Activated CD8-positive, alpha-beta memory T cell treated with anti-CD3 and anti-CD28 coated beads for 4 hours (primary cell): Measurements from ENCODE around the gene NOP9.

Experiments
- DNase-seq, 2 donors: peaks; one replicate each; pipeline ENCODE4 v3.0.0-alpha.2; 2020; ENCODE audit warnings: low read depth in 2 of 2

Gene NOP9

DNA sequence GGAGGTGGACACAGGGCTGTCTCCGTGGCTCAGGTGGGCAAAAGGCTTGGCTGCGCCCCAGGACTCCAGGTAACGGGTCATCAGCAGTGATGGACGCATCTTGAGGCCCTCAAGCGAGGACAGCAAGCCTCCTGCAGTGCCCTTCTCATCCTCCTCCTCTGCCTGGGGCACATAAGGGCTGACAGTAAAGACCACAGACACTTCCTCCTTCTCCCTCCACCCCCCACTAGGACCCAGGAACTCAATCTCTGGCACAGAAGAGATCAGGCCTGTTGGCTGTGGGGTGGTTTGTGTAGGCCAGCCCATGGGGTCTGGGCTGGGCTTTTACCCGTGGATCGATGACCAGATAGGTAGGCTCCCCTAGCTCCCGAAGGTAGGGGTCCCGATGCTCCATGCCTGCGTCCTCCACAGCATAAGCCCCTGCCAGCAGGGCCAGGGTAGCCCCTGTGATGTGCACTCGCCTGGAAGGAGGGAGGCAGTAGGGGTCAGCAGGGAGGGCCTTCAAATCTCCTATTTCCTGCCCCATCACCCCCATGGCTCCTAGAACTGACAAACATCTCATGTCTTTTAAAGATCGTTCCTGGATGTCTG, 29.5 kb downstream of the NOP9 start:
- no peak for DNase-seq

DNA sequence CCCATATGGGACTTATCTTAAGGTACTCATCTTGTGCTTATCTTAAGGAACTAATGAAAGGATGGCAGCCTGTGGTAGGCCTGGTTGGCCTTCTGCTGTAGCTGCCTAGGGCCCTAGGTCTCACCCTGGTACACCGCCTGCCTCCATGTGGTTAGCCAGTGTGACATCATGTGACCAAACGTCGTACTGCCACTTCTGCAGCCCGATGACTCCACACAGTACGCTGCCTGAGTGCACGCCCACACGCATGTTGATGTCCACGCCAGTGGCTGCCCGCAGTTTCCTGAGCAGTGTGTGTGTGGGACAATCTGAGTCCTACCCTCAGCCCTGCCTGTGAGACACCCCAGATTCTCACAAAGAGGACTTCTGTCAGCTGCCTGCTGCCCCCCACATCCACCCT, 30.1 kb downstream of the NOP9 start:
- peak; percentile 62 for DNase-seq

DNA sequence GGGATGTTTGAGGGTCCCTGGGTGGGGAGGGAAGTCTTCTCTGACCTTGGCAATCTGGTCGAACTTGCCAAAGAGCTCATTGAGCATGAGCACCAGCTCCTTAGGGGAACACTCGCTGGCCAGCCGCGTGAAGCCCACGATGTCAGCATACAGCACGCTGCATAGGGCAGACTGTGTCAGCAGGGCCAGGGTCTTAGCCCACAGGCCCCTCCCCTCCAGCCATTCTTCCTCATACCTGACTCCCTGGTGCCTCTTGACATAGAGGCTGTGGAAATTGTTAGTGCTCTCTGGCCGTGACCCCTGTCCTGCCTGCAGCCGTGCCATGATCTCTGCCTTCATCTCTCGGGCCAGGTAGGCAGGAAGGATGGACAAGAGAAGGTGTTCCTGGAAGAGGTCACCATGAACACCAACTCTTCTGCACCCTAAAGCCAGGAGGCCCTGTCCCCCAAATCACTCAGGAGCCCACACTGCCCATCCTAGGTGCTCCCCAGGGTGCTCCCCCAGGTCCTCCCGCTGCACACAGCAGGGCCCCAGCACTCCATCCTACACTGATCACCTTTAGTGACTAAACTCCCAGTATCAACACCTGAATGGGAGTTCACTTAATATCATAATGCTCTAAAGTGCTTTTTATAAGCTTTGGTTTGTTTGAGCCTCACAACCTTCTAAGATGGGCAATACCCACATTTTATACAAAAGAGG, 31.5 kb downstream of the NOP9 start:
- DNase-seq, result no peak

DNA sequence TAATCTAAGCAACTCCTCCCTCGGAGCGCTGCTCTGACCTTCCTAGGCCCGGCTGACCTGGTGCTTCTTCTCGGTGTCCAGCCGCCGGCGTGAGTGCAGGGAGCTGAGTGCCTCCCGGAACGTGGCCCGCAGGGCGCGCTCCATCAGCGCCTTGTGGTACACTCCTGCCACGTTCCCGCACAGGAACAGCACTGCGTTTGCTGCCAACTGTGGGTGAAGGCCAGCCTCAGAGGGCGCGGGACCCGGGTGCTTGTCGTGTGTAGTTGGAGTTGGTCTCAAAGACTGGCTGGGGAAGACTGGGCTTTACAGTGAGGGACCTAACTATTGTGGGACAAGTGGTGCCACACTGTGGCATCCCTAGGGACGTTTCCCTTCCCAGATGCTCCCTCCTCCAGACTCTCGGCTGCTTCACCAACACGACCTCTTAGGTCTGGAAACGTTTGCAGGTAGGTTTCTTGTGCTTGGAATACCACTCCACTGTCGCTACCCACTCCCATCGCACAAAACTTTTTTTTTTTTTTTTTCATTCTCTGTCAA, 32.1 kb downstream of the NOP9 start:
- DNase-seq, result no peak

DNA sequence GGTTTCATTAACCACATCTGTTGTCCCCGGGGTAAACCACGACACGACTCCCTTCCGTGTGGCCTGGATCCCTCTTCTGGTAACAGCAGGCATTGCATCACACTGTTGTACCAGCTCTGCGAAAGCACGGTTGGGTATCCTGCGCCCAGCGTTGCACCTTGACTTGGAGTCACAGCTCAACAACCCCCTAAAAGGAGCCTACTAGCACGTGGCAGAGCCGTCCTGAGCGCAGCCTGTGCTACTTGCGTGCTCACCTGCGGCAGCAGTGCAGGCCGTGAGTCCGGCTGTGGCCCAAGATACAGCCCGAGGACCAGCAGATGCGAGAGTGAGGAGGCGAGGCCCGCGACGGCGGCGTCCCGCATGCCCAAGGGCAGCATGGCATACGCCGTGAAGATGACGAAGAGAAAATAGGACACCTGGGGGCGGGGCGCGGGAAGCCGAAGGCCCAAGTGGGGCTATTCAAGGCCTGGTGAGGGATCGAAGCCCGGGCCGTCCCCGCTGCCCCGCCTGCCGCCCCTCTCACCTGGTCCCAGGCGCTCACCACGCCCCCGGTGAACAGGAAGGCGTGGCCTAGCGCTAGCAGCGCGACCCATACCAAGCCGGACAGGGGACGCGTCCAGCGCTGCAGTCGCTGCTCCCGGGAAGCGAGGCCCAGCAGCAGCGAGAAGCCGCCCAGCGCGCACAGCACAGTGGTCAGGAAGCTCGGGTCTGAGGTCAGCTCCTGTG, 32.8 kb downstream of the NOP9 start:
- peak; percentile 71 to 75 for DNase-seq

DNA sequence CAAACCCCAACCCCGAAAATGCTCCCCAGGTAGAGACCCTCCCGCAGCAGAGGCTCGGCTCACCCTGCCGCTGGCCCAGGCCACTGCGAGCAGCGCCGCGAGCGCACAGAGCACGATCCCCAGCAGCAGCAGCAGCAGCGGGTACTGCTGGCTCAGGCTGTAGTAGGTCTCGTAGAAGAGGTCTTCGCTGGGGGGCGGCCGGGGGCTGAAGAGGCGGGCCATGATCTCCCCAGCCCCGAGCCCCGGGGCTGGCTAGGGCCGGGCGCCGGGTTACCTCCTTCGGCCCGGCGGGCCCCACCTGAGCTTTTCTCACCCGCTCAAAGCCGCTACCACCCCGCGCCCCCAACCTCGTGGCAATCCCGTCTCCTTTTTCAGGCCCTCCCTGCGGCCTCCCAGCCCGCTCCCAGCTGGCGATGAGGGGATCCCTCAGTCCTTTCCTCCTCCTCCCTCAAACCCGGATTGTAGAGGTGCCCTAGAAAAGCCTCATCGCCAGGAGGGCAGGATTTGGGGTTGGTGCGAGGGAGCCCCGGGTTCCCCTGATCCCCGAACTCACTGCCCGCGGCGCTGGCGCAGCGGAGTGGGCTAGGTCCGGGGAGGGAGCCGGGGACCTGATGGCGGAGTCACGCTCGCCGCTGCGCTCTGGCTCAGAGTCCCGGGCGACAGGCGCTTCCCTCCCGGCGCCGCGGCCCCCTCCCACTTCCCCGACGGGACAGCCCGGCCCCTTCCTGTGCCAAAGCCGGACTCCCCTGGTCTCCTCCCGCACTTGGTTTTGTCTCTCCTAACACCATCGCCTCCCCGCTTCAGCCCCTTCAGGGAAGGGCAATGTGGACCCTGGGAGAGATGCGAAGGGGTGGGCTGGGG, 35.0 kb downstream of the NOP9 start, which contains the start of gene ADCY4:
Gene ADCY4, minus strand, starts transcription at position 641 of the 861 bp plus-strand sequence. Its CDS starts 419 bp downstream, at position 222.
- no peak for DNase-seq

DNA sequence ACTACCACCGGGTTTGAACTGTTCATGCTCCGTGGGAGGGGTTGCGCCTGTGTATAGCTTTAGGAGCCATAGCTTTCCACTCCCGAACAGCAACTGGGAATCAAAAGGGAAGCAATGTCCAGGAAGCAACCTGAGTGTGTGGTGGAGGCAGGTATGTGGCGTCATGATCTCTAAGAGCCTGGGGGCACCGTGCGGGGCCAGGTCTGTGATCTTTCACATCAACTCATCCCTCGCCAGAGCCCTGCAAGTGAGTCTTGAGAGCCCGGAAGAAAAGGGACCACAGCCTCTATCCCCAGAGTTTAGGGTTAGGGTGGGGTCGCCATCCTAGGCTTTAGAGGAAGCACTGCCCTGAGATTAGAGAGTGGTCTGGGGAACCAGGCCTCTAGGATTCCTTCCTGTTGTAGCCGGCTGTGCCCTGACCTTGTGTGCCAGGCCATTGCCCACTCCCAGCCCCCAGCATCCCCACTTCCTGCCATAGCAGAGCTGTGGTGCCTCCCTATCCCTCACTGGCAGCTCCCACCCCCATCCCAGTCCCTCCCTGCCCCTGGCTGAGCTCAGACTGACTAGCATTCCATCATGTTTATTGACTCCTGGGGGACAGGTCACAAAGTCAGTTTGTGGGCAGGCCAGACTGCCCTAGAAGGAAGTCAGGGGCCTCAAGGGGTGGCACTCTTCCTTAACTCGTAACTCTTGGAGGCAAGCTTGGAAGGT, 36.0 kb downstream of the NOP9 start:
- no peak for DNase-seq

DNA sequence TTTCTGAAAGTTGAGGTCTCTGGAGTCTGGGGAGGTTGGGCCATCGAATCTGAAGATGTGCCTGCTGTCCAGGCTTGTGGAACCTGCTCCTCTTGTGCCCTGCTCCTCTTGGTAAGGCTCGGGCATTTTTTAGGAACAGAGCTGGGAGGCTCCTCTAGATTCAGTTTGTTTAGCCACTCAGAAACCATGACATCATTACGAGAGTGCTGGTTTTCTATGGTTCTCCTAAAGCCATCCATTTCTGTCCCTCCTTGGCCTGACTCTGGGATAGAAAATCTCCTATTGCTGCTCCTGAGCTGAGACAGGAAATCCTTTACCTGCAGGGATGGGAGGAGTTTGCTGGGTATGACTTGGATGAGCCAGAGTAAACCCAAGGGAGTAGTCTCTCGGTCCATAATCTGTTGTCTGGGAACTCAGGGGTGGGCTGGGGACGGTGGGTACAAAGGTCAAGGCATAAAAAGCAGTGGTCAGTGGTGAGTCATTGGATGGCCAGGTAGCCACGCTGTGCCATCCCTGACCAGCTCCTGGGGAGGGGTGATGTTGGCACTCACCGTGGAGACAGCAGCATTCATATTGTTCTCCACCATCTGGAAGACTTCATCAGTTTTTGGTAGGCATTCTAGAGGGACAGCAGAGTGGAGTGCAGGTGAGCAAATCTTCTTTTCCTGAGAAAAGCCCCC, 37.6 kb downstream of the NOP9 start:
- no peak for DNase-seq

DNA sequence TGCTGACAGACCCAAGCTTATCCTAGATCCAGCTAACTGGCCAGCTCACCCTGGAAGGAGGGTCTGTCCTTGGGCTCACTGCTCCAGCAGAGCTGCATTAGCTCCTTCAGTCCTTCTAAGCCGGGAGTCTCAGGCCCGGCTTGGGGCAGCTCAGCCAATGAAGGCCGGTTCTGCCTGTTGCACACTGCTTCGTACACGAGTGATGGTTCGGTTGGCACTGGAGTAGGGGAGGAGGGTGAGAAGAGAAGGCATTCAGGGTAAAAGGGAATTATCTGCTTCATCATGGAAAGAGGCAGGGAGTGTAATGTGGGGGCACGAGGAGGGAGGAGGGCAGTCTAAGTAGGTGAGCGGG, 38.1 kb downstream of the NOP9 start:
- no peak for DNase-seq

DNA sequence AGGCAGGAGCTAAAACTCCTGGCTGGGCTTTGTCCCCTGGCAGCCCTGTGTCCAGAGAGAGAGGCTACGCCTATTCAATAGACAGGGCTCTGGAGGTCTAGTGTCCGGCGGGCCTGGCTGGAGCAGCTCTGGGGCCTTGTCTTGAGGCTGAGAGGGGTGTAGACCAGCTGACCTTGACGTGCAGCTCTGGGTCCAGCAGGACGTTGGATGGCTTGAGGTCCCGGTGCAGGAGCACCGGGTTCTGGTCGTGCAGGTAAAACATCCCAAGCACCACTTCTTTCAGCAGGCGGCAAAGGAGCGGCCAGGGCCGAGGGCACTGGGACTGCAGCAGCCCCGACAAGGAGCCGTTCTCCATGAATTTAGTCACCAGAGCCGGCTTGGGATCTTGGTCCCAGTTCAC, 39.2 kb downstream of the NOP9 start:
- DNase-seq, result no peak

DNA sequence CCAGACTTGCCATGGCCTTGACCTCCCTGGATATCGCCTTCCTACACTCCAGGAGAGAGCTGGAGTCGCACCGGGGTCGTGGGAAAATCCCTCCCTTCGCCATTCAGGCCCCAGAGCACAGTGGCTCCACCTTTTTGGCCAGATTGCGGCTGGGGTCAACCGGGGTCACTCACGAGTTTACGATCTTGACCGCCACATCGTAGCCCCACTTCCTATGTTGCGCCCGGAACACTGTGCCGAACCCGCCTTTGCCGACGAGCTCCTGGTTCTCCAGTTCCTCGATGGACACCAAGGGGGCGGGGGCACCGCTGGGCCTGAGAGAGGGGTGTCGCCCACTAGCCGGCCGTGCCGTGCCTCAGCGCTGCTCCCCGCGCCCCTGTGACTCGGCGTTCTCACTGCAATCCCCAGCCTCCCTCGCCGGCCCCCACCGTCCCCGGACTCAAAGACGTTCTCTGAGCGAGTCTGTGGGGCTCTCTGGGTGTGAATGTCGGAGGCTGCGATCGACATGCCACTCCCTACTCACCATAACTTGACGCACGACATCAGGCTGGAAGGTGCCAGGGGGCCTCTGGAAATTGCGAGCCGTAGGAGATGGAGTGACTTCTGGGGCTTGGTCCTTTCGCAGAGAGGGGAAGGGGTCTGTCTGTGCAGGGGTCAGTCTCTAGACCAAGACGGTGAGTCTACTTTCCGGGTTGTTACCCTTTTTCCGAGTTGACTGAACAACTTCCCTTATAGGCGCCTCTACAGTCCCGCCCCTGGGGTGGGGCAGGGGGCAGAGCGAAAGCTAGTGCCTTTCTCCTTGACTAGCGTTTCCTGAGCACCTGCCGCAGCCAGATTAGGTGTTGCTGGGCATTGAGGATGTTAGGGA, 39.9 kb downstream of the NOP9 start, which contains the start of gene RIPK3:
Gene RIPK3, minus strand, starts transcription at position 708 of the 868 bp plus-strand sequence. Its CDS starts 165 bp downstream, at position 543.
- DNase-seq, result peak; percentile 32 to 38

DNA sequence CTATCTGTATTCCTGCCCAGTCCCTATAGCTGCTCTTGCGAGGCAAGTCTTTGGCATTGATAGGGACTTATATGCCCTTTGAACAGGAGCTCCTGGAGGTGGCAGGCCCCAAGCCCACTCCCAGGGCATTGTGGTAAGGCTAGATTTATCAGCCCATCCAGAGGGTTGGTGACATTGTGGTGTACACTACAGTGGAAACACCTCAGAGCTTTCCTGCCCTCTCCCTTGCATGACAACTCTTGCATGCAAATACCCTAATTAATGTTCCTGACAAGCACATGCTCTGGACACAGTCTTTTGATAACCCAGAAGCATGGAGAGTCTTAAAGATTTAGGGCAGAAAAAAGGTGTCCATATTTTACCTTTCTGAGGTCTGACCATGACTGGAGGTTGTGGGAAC, 41.0 kb downstream of the NOP9 start:
- no peak for DNase-seq

DNA sequence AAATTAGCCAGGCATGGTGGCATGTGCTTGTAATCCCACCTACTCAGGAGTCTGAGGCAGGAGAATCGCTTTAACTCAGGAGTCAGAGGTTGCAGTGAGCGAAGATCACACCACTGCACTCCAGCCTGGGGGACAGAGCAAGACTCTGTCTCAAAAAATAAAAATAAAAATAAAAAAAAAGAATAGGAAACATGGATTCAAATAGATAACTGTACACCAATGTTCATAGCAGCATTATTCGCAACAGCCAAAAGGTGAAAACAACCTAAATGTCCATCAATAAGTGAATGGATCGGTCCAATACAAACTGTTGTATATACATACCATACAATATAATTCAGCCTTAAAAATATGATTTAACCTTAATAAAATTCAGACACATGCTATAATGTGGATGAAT, 43.2 kb downstream of the NOP9 start:
- DNase-seq, result no peak

DNA sequence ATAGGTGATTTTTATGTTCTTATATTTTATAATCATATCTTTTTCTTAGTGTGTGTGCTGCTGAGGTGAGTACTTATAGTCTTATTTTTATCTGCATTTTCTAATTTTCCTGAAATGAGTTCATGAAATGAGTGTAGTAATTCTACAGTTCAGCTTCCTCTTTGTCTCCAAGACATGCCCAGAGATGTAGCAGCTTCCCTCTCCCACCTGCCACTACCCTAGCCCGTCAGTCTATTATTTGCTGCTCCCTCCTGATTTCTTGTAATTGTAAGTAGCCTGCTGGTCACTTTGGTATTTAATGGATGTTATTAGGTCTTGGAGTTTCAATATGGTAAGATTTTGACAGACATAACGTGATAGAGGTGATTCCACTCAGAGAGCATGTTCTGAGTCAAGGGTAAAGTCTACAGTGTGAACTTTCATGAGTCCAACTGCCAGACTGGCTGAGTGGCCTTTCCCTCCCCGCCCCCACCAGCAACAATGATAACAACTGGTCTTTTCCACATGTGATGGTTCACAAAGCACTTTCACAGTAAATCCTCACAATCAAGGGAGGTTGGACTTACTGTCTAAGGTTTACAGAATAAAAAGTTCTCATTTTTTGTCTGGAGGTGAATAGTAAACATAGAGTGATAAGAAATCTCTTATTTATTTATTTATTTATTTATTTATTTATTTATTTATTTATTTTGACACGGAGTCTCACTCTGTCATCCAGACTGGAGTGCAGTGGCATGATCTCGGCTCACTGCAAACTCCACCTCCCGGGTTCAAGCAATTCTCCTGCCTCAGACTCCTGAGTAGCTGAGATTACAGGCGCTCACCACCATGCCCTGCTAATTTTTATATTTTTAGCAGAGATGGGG, 44.4 kb downstream of the NOP9 start:
- DNase-seq, result no peak

DNA sequence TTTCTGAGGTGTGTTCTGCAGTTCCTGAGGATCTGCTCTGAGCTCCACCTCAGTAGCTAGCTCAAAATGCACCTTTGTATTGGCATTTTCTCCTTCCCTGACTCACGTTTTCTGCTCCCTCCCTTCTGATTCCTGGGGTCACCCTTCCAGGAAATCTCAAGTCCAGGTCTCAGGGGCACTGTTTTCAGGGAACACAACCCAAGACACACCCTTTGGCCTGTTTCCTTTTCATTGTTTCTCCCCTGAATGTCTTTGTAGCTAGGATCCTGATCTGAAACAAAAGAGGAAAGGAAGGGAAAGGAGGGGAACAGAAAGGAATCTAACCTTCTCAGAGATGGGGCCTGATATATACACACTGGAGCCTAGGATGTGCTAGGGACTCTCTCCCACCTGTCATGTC, 47.5 kb downstream of the NOP9 start:
- DNase-seq, result no peak

DNA sequence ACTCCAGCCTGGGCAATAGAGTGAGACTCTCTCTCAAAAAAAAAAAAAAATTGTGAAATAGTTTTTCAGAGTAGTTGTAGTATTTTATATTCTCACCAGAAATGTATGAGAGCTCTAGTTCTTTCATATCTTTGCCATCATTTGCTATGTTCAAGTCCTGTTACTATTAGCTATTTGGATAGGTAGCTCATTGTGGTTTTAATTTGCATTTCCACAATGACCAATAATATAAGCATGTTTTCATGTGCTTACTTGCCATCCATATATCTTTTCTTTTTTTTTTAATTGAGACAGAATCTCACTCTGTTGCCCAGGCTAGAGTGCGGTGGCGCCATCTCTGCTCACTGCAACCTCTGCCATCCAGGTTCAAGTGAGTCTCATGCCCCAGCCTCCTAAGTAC, 48.5 kb downstream of the NOP9 start:
- DNase-seq, result no peak

DNA sequence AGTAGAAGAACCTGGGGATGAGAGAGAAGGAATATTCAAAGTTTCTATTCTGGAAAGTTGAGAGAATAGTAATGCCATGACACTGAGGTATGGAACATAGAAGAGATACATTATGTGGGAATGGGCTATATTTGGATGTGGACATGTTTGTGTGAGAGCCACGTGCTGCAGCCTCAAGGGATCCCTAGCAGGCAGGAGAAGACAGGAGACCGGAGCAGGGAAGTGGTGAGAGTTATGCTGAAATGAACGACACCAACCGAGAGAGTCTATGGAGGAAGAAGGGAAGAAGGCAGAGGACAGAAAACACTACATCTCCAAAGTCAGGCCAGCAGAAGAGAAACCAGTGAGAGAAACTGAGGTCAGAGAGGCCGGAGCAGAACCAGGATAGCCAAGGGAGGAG, 50.1 kb downstream of the NOP9 start:
- DNase-seq, result no peak

DNA sequence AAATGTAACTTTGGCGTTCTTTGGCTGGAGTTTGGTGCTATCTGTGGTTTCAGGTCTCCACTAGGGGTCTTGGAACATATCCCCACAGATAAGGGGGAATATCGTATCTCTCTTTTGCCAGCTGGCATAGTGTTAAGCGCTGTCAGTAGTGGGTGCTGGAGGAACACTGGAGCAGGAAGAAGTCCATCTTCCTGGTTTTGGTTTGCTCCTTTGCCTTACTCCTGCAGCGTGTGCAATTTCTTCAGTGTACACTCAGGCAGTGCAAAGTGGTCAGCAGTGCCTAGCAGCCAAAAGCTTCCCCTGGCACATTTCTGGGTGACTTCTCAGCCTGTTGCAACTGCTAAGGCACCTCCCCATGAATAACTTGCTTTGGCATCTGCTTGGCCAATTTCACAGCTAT, 51.9 kb downstream of the NOP9 start:
- no peak for DNase-seq
